H9 (cell line): ENCODE results near the gene SLC30A9. TPM values are rescaled to one million over a fixed set of nuclear protein-coding genes. Genes with fewer than 3 reads are reported as not detected.
A peak's percentile ranks its signal among the peaks of the same experiment; 100 is the strongest.

ENCODE experiments used
- DNase-seq: peaks from one replicate; pipeline ENCODE4 v3.0.0-alpha.2; 2017
- H2AFZ ChIP-seq: one replicate; pipeline ENCODE4 v1.6.1; 2013; ENCODE audit warnings: mild to moderate bottlenecking, low read length, control low read depth, moderate library complexity
- H2AK5ac ChIP-seq: 2 replicates; pipeline ENCODE4 v1.6.1; 2013; ENCODE audit warnings: low read length, control low read depth, mixed read lengths; ENCODE audit not compliant: insufficient read length
- H2BK120ac ChIP-seq: one replicate; pipeline ENCODE4 v1.6.1; 2013; ENCODE audit warnings: low read depth, mild to moderate bottlenecking, low read length, control low read depth, inconsistent platforms; ENCODE audit not compliant: poor library complexity, severe bottlenecking
- H2BK12ac ChIP-seq: 2 replicates; pipeline ENCODE4 v1.6.1; 2013; ENCODE audit warnings: low read length, control low read depth, mixed read lengths, low read depth; ENCODE audit not compliant: insufficient read length
- H2BK15ac ChIP-seq: 2 replicates; pipeline ENCODE4 v1.6.1; 2013; ENCODE audit warnings: low read depth, low read length, control low read depth
- H2BK20ac ChIP-seq: one replicate; pipeline ENCODE4 v1.6.1; 2013; ENCODE audit warnings: low read depth, mild to moderate bottlenecking, low read length, control low read depth, inconsistent platforms; ENCODE audit not compliant: poor library complexity, severe bottlenecking
- H2BK5ac ChIP-seq: 2 replicates; pipeline ENCODE4 v1.6.1; 2013; ENCODE audit warnings: low read length, control low read depth, mixed read lengths; ENCODE audit not compliant: insufficient read length
- H3K14ac ChIP-seq: 2 replicates; pipeline ENCODE4 v1.6.1; 2013; ENCODE audit warnings: low read length, control low read depth; ENCODE audit not compliant: insufficient read depth
- H3K18ac ChIP-seq: 2 replicates; pipeline ENCODE4 v1.6.1; 2013; ENCODE audit warnings: low read depth, mild to moderate bottlenecking, mixed read lengths, low read length, control low read depth; ENCODE audit not compliant: insufficient read length
- H3K23ac ChIP-seq: 2 replicates; pipeline ENCODE4 v1.6.1; 2013; ENCODE audit warnings: low read length, control low read depth, mixed read lengths, low read depth; ENCODE audit not compliant: insufficient read length
- H3K23me2 ChIP-seq: 2 replicates; pipeline ENCODE4 v1.6.1; 2013; ENCODE audit warnings: low read depth, mild to moderate bottlenecking, mixed read lengths, low read length, control low read depth; ENCODE audit not compliant: insufficient read length, poor library complexity, severe bottlenecking
- H3K27ac ChIP-seq: 2 replicates; pipeline ENCODE4 v1.5.1; 2013; ENCODE audit warnings: low read length, control low read depth, mixed read lengths, low read depth; ENCODE audit not compliant: insufficient read length
- H3K27me3 ChIP-seq: 2 replicates; pipeline ENCODE4 v1.6.1; 2013; ENCODE audit warnings: low read length, control low read depth, inconsistent platforms; ENCODE audit not compliant: insufficient read depth
- H3K4ac ChIP-seq: 2 replicates; pipeline ENCODE4 v1.6.1; 2013; ENCODE audit warnings: low read depth, mild to moderate bottlenecking, control low read depth, inconsistent platforms, low read length, moderate library complexity
- H3K4me1 ChIP-seq: 2 replicates; pipeline ENCODE4 v1.6.1; 2013; ENCODE audit warnings: low read length, control low read depth, inconsistent platforms; ENCODE audit not compliant: insufficient read depth
- H3K4me2 ChIP-seq: 2 replicates; pipeline ENCODE4 v1.6.1; 2013; ENCODE audit warnings: low read length, control low read depth, mixed read lengths; ENCODE audit not compliant: insufficient read length, insufficient read depth
- H3K56ac ChIP-seq: 2 replicates; pipeline ENCODE4 v1.6.1; 2013; ENCODE audit warnings: low read depth, mild to moderate bottlenecking, mixed read lengths, low read length, control low read depth; ENCODE audit not compliant: insufficient read length
- H3K79me1 ChIP-seq: 2 replicates; pipeline ENCODE4 v1.6.1; 2013; ENCODE audit warnings: low read depth, mild to moderate bottlenecking, moderate library complexity, low read length, control low read depth, inconsistent platforms; ENCODE audit not compliant: insufficient read depth, poor library complexity, severe bottlenecking
- H3K79me2 ChIP-seq: 2 replicates; pipeline ENCODE4 v1.6.1; 2013; ENCODE audit warnings: low read length, control low read depth, inconsistent platforms; ENCODE audit not compliant: insufficient read depth
- H3K9ac ChIP-seq: 2 replicates; pipeline ENCODE4 v1.6.1; 2013; ENCODE audit warnings: low read length, control low read depth, mixed read lengths; ENCODE audit not compliant: insufficient read length; ENCODE audit errors: extremely low read depth
- H3K9me3 ChIP-seq: one replicate; pipeline ENCODE4 v1.6.1; 2013; ENCODE audit warnings: low read depth, low read length, inconsistent platforms; ENCODE audit not compliant: control insufficient read depth
- H3T11ph ChIP-seq: one replicate; pipeline ENCODE4 v1.6.1; 2013; ENCODE audit warnings: mild to moderate bottlenecking, low read length, control low read depth, inconsistent platforms
- H4K20me1 ChIP-seq: one replicate; pipeline ENCODE4 v1.6.1; 2013; ENCODE audit not compliant: control insufficient read depth, insufficient read length, insufficient read depth
- H4K5ac ChIP-seq: 2 replicates; pipeline ENCODE4 v1.6.1; 2013; ENCODE audit warnings: low read depth, mild to moderate bottlenecking, mixed read lengths, low read length, control low read depth; ENCODE audit not compliant: insufficient read length
- H4K8ac ChIP-seq: replicated peaks from 2 replicates; pipeline ENCODE4 v1.6.1; 2013; ENCODE audit warnings: low read length, control low read depth, mixed read lengths, low read depth; ENCODE audit not compliant: insufficient read length
- H4K91ac ChIP-seq: 2 replicates; pipeline ENCODE4 v1.6.1; 2013; ENCODE audit warnings: low read depth, mild to moderate bottlenecking, moderate library complexity, mixed read lengths, low read length, control low read depth; ENCODE audit not compliant: insufficient read length
- H3K27ac Mint-ChIP-seq, 3 experiments: 2 replicates in 2 of 3; 3 replicates in 1 of 3; pipeline ENCODE4 v1.8.0; 2020 to 2021; ENCODE audit warnings: mixed read lengths in 3 of 3, mild to moderate bottlenecking in 1 of 3, moderate library complexity in 1 of 3
- H3K27me3 Mint-ChIP-seq: 2 replicates; pipeline ENCODE4 v1.8.0; 2021; ENCODE audit warnings: low read depth, mild to moderate bottlenecking, moderate library complexity, mixed read lengths
- H3K36me3 Mint-ChIP-seq, 3 experiments: 2 replicates in 2 of 3; 3 replicates in 1 of 3; pipeline ENCODE4 v1.8.0; 2020 to 2021; ENCODE audit warnings: low read depth in 3 of 3, mixed read lengths in 3 of 3; ENCODE audit not compliant: insufficient read depth in 1 of 3
- H3K4me1 Mint-ChIP-seq, 2 experiments: 2 replicates each; pipeline ENCODE4 v1.8.0; 2020; ENCODE audit warnings: mixed read lengths in 2 of 2
- H3K4me3 Mint-ChIP-seq, 2 experiments: 2 replicates in 1 of 2; 3 replicates in 1 of 2; pipeline ENCODE4 v1.8.0; 2020 to 2021; ENCODE audit warnings: mild to moderate bottlenecking in 2 of 2, mixed read lengths in 2 of 2, moderate library complexity in 1 of 2
- H3K9me3 Mint-ChIP-seq, 2 experiments: 2 replicates in 1 of 2; 3 replicates in 1 of 2; pipeline ENCODE4 v1.8.0; 2020; ENCODE audit warnings: mild to moderate bottlenecking in 2 of 2, mixed read lengths in 2 of 2, moderate library complexity in 1 of 2
- WGBS: extraction: QIAGEN DNeasy Blood & Tissue Kit; methylation state at CpG from one replicate; pipeline ENCODE4 v1.1.7; 2013; ENCODE audit warnings: missing lambda C conversion rate, low lambda C conversion rate, mixed read lengths; ENCODE audit not compliant: insufficient read length; ENCODE audit errors: extremely low coverage; 5-methylcytosine and 5-hydroxymethylcytosine counted together
- total RNA-seq: library from RNA; stranded (reverse); gene quantifications from 2 replicates; pipeline ENCODE4 v1.2.1, GENCODE V29; 2021
- TF ChIP-seq, protein P1 (sequence below): fragments of 200-600 bp; sonication (generic); conservative IDR thresholded peaks from 3 replicates; pipeline ENCODE4 v1.8.0; 2021; ENCODE audit warnings: antibody characterized with exemption, mild to moderate bottlenecking

Gene SLC30A9
- total RNA-seq, 1 experiment from 2014 or later = 70.8 TPM

DNA sequence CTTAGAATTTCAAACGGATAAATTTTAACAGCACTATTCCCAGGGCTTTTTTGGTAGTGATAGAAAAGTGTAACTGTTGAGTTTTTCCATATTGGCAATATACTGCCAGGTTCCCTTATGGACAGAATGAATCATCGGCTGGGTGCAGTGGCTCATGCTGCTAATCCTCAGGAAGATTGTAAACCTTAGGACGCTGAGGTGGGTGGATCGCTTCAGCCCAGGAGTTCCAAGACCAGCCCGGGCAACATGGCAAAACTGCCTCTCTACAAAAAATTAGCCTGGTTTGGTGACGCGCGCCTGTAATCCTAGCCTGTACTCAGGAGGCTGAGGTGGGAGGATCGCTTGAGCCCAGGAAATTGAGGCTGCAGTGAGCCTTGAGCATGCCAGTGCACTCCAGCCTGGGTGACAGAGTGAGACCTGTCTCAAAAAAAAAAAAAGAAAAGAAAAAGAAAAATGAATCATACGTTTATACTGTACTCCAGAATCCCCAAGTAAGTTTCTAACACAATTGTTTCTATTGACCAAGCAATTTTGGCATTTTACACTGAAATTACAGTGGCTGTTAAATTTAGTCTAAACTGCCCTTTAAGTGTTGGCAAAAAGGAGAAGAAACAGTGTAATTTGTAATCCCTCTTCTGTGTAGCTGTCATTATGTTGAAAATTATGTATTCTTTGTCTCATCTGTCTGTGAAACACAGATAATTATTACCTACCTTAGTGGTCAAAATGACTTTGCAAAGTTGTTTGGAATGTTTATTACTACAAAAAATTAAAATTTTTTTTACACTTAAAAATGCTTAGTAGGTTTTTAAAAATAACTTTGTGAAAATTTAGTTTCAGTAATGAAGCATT, 1.8 kb downstream of the SLC30A9 start:
- no peaks in the 10 kb centered on the region for H3K9me3 Mint-ChIP-seq
- no peak for DNase-seq
- Histone ChIP-seq H2BK12ac (no peak overlapping the region), H2BK120ac (no peak overlapping the region), H3K23ac (no peak overlapping the region), H4K91ac (no peak overlapping the region), H2AFZ (no peak overlapping the region), H3K18ac (no peak overlapping the region), H3K9me3 (no peaks in the 10 kb centered on the region), H3T11ph (no peak overlapping the region), H3K23me2 (peaks cover 12% of the 10 kb centered on the region), H2AK5ac (no peak overlapping the region), H3K4me2 (peak overlapping the region; percentile 99), H3K56ac (no peak overlapping the region), H2BK5ac (no peak overlapping the region), H3K27ac (no peak overlapping the region), H2BK20ac (no peak overlapping the region), H3K4ac (no peak overlapping the region), H4K20me1 (no peaks in the 10 kb centered on the region), H2BK15ac (no peak overlapping the region), H4K8ac (no peak overlapping the region), H4K5ac (no peak overlapping the region), H3K9ac (no peak overlapping the region), H3K27me3 (no peaks in the 10 kb centered on the region), H3K4me1 (no peaks in the 10 kb centered on the region), H3K79me1 (peaks cover 9% of the 10 kb centered on the region), H3K14ac (no peak overlapping the region), H3K79me2 (peaks cover 8% of the 10 kb centered on the region; the same call in 1 of the 2 replicates)
- no peak overlapping the region for H3K27ac Mint-ChIP-seq
- WGBS = no CpG with 5 or more reads among the region's 10 CpGs
- no peaks in the 10 kb centered on the region for H3K27me3 Mint-ChIP-seq
- H3K36me3 Mint-ChIP-seq = peaks cover 0 to 3% (median 0%) of the 10 kb centered on the region in 3 experiments; a peak in 1 of 7 replicates
- H3K4me3 Mint-ChIP-seq = peak overlapping the region; percentile 99; a peak in 4 of 5 replicates
- H3K4me1 Mint-ChIP-seq = peaks cover 17 to 18% of the 10 kb centered on the region in 2 experiments
- TF ChIP-seq, protein P1, sequence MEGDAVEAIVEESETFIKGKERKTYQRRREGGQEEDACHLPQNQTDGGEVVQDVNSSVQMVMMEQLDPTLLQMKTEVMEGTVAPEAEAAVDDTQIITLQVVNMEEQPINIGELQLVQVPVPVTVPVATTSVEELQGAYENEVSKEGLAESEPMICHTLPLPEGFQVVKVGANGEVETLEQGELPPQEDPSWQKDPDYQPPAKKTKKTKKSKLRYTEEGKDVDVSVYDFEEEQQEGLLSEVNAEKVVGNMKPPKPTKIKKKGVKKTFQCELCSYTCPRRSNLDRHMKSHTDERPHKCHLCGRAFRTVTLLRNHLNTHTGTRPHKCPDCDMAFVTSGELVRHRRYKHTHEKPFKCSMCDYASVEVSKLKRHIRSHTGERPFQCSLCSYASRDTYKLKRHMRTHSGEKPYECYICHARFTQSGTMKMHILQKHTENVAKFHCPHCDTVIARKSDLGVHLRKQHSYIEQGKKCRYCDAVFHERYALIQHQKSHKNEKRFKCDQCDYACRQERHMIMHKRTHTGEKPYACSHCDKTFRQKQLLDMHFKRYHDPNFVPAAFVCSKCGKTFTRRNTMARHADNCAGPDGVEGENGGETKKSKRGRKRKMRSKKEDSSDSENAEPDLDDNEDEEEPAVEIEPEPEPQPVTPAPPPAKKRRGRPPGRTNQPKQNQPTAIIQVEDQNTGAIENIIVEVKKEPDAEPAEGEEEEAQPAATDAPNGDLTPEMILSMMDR = no peak
